Peyer's patch (tissue), 4 donors: ENCODE measurements around the gene SIT1. TPM values are rescaled to one million over a fixed set of nuclear protein-coding genes. Genes with fewer than 3 reads are reported as not detected.

Experiments
- DNase-seq, 3 donors: peaks; one replicate each; pipeline ENCODE4 v3.0.0-alpha.2; 2017 to 2019
- H3K27ac ChIP-seq, 4 donors: fragments of 200-600 bp; sonication (generic); one replicate each; pipeline ENCODE4 v1.5.1; 2016 to 2019
- H3K27me3 ChIP-seq, 2 donors: fragments of 200-600 bp; sonication (generic); one replicate each; pipeline ENCODE4 v1.5.1; 2019
- H3K36me3 ChIP-seq, 3 donors: fragments of 200-600 bp; sonication (generic); one replicate each; pipeline ENCODE4 v1.5.1; 2016 to 2019
- H3K4me1 ChIP-seq, 4 donors: fragments of 200-600 bp; sonication (generic); one replicate each; pipeline ENCODE4 v1.5.1; 2016 to 2019
- H3K4me3 ChIP-seq, 4 donors: fragments of 200-600 bp; sonication (generic); 1 replicate in 3 of 4; 2 replicates in 1 of 4; pipeline ENCODE4 v1.5.1; 2016 to 2019; ENCODE audit warnings: mild to moderate bottlenecking in 1 of 4
- H3K9me3 ChIP-seq, 4 donors: fragments of 200-600 bp; sonication (generic); one replicate each; pipeline ENCODE4 v1.5.1; 2016 to 2019; ENCODE audit warnings: mild to moderate bottlenecking in 1 of 4
- CTCF ChIP-seq, 6 experiments: fragments of 450-650 bp in 4 of 6; fragments of 200-600 bp in 2 of 6; sonication (generic) in 1 of 6; IDR thresholded peaks; one replicate each; pipeline ENCODE4 v1.5.1; 2017 to 2019; ENCODE audit warnings: antibody characterized with exemption in 6 of 6, mild to moderate bottlenecking in 3 of 6, moderate library complexity in 1 of 6
- POLR2A ChIP-seq, 2 donors: fragments of 450-650 bp; IDR thresholded peaks; one replicate each; pipeline ENCODE4 v1.5.1; 2017; ENCODE audit warnings: antibody characterized with exemption in 2 of 2, mild to moderate bottlenecking in 2 of 2, moderate library complexity in 2 of 2
- total RNA-seq, 4 donors: library from RNA; depleted of rRNA; stranded (reverse); fragments of >200 nt; gene quantifications; one replicate each; pipeline ENCODE4 v1.1.0, GENCODE V29; 2016

Gene SIT1
- total RNA-seq, 4 donors from 2014 or later: 2.4 TPM; not detected in 3

GRCh38 chr9:35618854-35619799 is 31.6 kb downstream of the SIT1 start:
- no peaks in the 10 kb centered on the region for H3K36me3 ChIP-seq
- H3K4me3 ChIP-seq: peak overlapping the region in 1 of 4 donors; percentile 59
- peak overlapping the region; percentile 57 to 87 (median 67) for H3K27ac ChIP-seq
- H3K27me3 ChIP-seq: no peaks in the 10 kb centered on the region
- peaks cover 0 to 21% (median 11%) of the 10 kb centered on the region in 4 donors for H3K4me1 ChIP-seq
- H3K9me3 ChIP-seq: no peaks in the 10 kb centered on the region
- TF ChIP-seq POLR2A (IDR thresholded peaks at IDR 0.05) (no peak), CTCF (IDR thresholded peaks at IDR 0.05) (no peak)
- DNase-seq: peak in 2 of 3 donors; percentile 93

- Histone ChIP-seq H3K27ac (peak within 1 kb of the TSS; percentile 57 to 87 (median 67)), H3K4me3 (peak within 1 kb of the TSS; percentile 38 to 66 (median 55)), H3K4me1 (peaks cover 0 to 21% (median 11%) of the 10 kb centered on the region in 4 donors), H3K36me3 (no peaks in the 10 kb centered on the region), H3K27me3 (no peaks in the 10 kb centered on the region), H3K9me3 (no peaks in the 10 kb centered on the region)
- TF ChIP-seq CTCF (IDR thresholded peaks at IDR 0.05): no peak
- peak in 2 of 3 donors; percentile 66 to 73 for DNase-seq
Measured at GRCh38 chr9:35618325-35618727, 32.4 kb downstream of the SIT1 start, which contains the start of gene CD72. Gene CD72, minus strand, starts transcription at chr9:35618413. Its CDS starts 110 bp downstream, at chr9:35618303.

GRCh38 chr9:35617548-35617947 is 33.2 kb downstream of the SIT1 start:
- H3K27me3 ChIP-seq: no peaks in the 10 kb centered on the region
- H3K27ac ChIP-seq: peak overlapping the region; percentile 2 to 87 (median 67)
- H3K9me3 ChIP-seq: no peaks in the 10 kb centered on the region
- TF ChIP-seq POLR2A (IDR thresholded peaks at IDR 0.05) (no peak), CTCF (IDR thresholded peaks at IDR 0.05) (no peak)
- peak in 2 of 3 donors; percentile 16 to 41 for DNase-seq
- H3K4me3 ChIP-seq: peak overlapping the region; percentile 38 to 66 (median 55)
- H3K36me3 ChIP-seq: no peaks in the 10 kb centered on the region
- peaks cover 0 to 21% (median 11%) of the 10 kb centered on the region in 4 donors for H3K4me1 ChIP-seq

GRCh38 chr9:35616681-35617459 is 33.9 kb downstream of the SIT1 start:
- no peaks in the 10 kb centered on the region for H3K36me3 ChIP-seq
- no peaks in the 10 kb centered on the region for H3K27me3 ChIP-seq
- H3K9me3 ChIP-seq: no peaks in the 10 kb centered on the region
- H3K4me3 ChIP-seq: peak overlapping the region; percentile 38 to 66 (median 55)
- peaks cover 0 to 21% (median 11%) of the 10 kb centered on the region in 4 donors for H3K4me1 ChIP-seq
- peak; percentile 74 to 91 (median 85) for DNase-seq
- peak in 1 of 2 donors; percentile 27 for TF ChIP-seq POLR2A (IDR thresholded peaks at IDR 0.05)
- TF ChIP-seq CTCF (IDR thresholded peaks at IDR 0.05): peak in 3 of 6 experiments; percentile 10 to 39 (median 22)
- H3K27ac ChIP-seq: peak overlapping the region; percentile 2 to 87 (median 66)

- no peaks in the 10 kb centered on the region for H3K9me3 ChIP-seq
- H3K4me1 ChIP-seq: peaks cover 0 to 21% (median 11%) of the 10 kb centered on the region in 4 donors
- peak overlapping the region in 1 of 4 donors; percentile 59 for H3K4me3 ChIP-seq
- H3K27ac ChIP-seq: peak overlapping the region in 3 of 4 donors; percentile 62 to 87 (median 69)
- no peak for TF ChIP-seq POLR2A (IDR thresholded peaks at IDR 0.05)
- no peak for TF ChIP-seq CTCF (IDR thresholded peaks at IDR 0.05)
- no peaks in the 10 kb centered on the region for H3K27me3 ChIP-seq
- peak in 1 of 3 donors; percentile 43 for DNase-seq
- no peaks in the 10 kb centered on the region for H3K36me3 ChIP-seq
Measured at GRCh38 chr9:35615981-35616680, 34.6 kb downstream of the SIT1 start.
